ENCODE data around the gene TMEM203.
A peak's percentile ranks its signal among the peaks of the same experiment; 100 is the strongest.

Gene TMEM203

GRCh38 chr9:137179761-137180160 lies 25.7 kb downstream of the TMEM203 start:
- no peak for TF ChIP-seq CTCF (IDR thresholded peaks at IDR 0.05; ENCODE audit: insufficient read depth, low read length, missing control alignments)
- no peak overlapping the region for H3K4me3 ChIP-seq (ENCODE audit: low read depth, low read length)
- DNase-seq (ENCODE audit: low read depth, low spot score) = no peak
- ChIA-PET CTCF (interaction anchor here (0.9 to 2.1 kb wide), 2 partner anchors 10 to 25 kb away, joined by 3 to 7 read pairs; partner anchors contain the start of gene LRRC26), POLR2A (no interaction called here)

GRCh38 chr9:137178939-137179630 lies 26.4 kb downstream of the TMEM203 start:
- TF ChIP-seq CTCF (IDR thresholded peaks at IDR 0.05; ENCODE audit: insufficient read depth, low read length, missing control alignments) = no peak
- H3K4me3 ChIP-seq (ENCODE audit: low read depth, low read length) = no peak overlapping the region
- ChIA-PET CTCF (interaction anchor here (0.9 to 2.1 kb wide), 3 partner anchors 10 to 58 kb away, joined by 3 to 7 read pairs (median 3); partner anchors contain the start of gene LRRC26), POLR2A (no interaction called here)
- no peak for DNase-seq (ENCODE audit: low read depth, low spot score)

- no peak for TF ChIP-seq CTCF (IDR thresholded peaks at IDR 0.05; ENCODE audit: insufficient read depth, low read length, missing control alignments)
- no peak for DNase-seq (ENCODE audit: low read depth, low spot score)
- H3K4me3 ChIP-seq (ENCODE audit: low read depth, low read length) = no peak overlapping the region
- CTCF ChIA-PET = interaction anchor here (0.9 to 5.4 kb wide), 5 partner anchors 9 to 58 kb away, joined by 3 to 30 read pairs (median 6); partner anchors contain the start of genes ANAPC2, LRRC26 and SSNA1
- POLR2A ChIA-PET = no interaction called here
These were observed 27.1 kb downstream of the TMEM203 start for GRCh38 chr9:137178201-137178938.

GRCh38 chr9:137176302-137177182 lies 28.9 kb downstream of the TMEM203 start:
- no peak for DNase-seq (ENCODE audit: low read depth, low spot score)
- CTCF ChIA-PET = interaction anchor here (0.8 to 5.4 kb wide), 8 partner anchors 10 to 86 kb away, joined by 3 to 30 read pairs (median 3); partner anchors contain the start of genes ANAPC2, RNF224 and SSNA1
- POLR2A ChIA-PET = interaction anchor here (0.8 to 1.1 kb wide), 3 partner anchors 12 to 64 kb away, joined by 3 read pairs; partner anchors contain the start of genes ANAPC2, SSNA1 and TUBB4B
- TF ChIP-seq CTCF (IDR thresholded peaks at IDR 0.05; ENCODE audit: insufficient read depth, low read length, missing control alignments) = peak; percentile 54
- no peak overlapping the region for H3K4me3 ChIP-seq (ENCODE audit: low read depth, low read length)

GRCh38 chr9:137175345-137175961 lies 30.0 kb downstream of the TMEM203 start:
- no peak for DNase-seq (ENCODE audit: low read depth, low spot score)
- ChIA-PET CTCF (interaction anchor here (1.2 to 5.4 kb wide), 2 partner anchors 13 to 117 kb away, joined by 3 to 30 read pairs; partner anchors contain the start of genes ANAPC2 and SSNA1), POLR2A (interaction anchor here (1.1 kb wide), 1 partner anchor 13 kb away, joined by 3 read pairs; the partner anchor contains the start of gene SSNA1)
- no peak overlapping the region for H3K4me3 ChIP-seq (ENCODE audit: low read depth, low read length)
- peak; percentile 22 for TF ChIP-seq CTCF (IDR thresholded peaks at IDR 0.05; ENCODE audit: insufficient read depth, low read length, missing control alignments)
